KG1 (cell line): ENCODE results near the gene CLDN15.
"Not testable (repeated sequence)": the region's sequence is repeated elsewhere in the genome, so short reads cannot be mapped to it uniquely, and the experiment has no call there.

Source experiments
- DNase-seq: peaks from one replicate; lab custom pipeline; 2025; lab: John Stamatoyannopoulos, UW

The CLDN15 gene

DNA sequence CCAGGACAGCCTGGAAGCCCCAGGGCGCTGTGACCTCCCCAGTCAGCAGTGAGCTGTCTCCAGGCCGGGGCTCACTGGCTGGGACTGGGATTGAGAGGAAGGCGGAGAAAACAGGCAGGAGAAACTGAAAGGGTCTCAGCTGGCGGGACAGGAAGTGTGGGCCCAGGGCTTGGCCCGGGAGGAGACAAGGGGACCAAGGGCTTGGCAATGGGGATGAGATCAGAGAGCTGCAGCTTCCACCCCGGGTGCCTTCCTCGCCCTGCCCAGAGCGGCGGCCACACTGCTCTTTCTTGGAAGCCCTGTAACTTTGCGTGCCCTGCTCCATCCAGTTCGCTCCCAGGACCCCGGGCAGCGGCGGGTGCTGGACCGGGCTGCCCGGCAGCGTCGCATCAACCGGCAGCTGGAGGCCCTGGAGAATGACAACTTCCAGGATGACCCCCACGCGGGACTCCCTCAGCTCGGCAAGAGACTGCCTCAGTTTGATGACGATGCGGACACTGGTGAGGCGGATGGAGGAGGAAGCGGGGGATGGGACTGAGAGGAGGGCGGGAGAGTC is 15.2 kb downstream of the CLDN15 start:
- no peak for DNase-seq

GRCh38 chr7:101220295-101220694 is 17.3 kb downstream of the CLDN15 start:
- no peak for DNase-seq

DNA sequence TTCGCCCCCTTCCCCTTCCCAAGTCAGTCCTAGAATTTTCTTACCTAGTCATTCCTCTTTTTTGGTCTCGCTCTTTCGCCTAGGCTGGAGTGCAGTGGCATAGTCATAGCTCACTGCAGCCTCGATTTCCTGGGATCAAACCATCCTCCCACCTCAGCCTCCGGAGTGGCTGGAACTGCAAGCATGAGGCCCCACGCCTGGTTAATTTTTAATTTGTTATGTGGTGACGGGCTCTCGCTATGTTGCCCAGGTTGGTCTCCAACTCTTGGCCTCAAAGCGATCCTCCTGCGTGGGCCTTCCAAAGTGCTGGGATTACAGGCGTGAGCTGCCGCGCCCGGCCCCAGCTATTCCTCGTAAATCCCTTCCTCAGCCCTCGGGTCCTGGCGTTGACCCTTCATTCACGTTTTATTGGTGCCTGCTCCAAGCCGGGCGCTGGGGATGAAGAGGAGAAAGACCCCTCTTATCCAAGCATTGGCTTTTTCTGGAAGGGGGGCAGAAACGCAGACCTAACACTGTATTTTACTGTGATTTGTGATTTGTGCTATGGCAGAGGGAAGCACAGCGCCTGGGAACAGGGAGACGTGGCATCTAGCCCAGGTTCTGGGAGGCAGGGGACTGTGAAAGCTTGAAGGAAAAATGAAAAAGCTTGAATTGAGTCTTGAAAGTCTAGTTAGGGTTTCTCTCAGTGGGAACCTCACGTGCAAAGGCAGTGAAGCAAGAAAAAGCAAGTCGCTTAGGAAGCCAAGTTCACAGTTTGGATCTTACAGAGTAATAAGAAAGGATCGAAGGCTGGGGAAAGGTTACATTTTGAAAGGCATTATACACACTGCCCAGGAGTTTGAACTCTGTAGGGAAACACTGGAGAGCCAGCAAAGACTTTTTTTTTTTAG is 19.1 kb downstream of the CLDN15 start:
- DNase-seq = no peak

DNA sequence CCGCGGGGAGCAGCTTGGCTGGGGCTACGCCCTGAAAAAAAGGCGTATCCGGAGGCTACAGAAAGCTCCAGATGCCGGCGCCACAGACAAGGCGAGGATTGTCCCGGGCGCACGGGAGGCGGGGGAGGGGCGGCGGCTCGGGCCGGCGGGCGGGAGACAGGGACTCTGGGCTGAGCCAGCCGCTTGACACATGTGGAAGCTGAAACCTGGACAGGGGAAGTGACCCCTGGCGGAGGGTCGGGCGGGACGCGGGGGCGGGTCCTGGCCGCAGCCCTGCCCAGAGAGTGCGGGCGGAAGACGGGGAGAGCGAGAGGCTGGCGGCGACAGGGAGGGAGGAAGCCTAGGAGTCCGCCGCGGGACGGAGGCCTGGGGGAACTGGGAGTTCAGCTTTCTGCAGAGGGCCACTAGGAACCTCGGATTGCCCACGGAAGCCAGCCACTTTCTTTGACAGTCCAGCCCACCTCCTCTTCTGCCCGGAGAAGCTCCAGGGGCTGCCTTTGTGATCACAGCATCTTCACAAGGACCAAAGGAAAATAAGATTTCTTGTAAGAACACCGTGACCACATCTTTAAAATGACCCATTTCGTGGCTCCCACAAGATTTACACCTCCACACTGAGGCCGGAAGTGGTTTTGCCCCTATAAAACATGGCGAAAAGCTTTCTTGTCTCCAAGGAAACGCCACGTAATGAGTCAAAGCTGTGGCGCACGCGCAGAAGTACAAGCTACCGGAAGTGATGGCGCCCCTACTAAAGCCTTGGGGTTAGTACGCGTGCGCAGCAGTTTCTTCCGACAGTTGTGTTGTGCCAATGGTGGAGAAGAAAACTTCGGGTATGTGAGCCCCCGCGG is 20.0 kb downstream of the CLDN15 start, which contains the start of the genes PLOD3 and ZNHIT1:
Gene PLOD3, minus strand, starts transcription at position 194 of the 848 bp plus-strand sequence. CDS start 307 bp downstream, outside the sequence.
Gene ZNHIT1, plus strand, starts transcription at position 778 of the 848 bp plus-strand sequence. Its CDS starts 31 bp downstream, at position 809.
- peak; percentile 78 for DNase-seq

DNA sequence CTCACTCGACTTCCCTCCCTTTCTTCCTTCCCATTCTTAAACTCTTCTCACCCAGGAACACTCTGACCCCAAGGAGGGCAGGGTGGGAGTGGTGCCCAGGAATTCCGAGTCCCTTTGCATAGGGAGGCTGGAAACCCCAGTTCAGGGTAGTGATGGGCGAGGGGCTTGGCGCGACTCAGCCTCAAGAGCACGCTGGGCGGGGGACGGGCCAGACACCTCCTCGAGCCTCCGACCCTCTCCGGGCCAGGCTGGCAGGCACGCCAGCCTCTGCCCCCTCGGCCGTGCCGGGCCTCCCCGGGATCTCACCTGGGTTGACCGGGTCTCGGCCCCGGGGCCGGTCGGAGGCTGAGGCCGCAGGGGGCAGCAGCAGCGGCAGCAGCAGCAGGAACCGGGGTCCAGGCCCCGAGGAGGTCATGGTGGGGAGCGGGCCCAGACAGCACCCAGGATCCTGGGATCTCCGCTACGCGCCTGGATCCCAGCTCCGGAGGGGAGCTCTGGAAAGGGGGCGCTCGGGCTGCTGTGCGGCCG is 20.7 kb downstream of the CLDN15 start:
- DNase-seq = no peak

- DNase-seq = no peak
These were observed 21.4 kb downstream of the CLDN15 start for GRCh38 chr7:101216001-101216859.

- DNase-seq = no peak
These were observed 25.6 kb downstream of the CLDN15 start for GRCh38 chr7:101212014-101212413.

DNA sequence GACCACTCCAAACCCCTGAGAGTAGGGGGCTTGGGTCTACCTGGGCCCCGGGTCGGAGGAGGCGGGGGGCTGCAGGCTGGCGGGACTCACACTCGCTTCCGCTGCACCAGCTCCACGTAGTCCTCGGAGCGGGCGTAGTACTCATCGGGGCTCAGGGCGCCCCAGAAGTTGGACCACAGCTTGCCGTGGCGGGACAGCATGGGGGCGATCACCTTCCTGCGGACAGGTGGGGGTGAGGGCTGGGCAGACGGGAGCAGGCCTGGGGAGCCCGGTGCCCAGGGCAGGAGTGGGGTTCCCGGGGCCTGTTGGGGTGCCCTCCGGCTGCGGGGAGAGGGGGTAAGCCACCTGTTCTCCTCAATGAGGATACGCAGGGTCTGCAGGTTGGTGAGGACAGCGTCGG is 26.1 kb downstream of the CLDN15 start:
- no peak for DNase-seq

DNA sequence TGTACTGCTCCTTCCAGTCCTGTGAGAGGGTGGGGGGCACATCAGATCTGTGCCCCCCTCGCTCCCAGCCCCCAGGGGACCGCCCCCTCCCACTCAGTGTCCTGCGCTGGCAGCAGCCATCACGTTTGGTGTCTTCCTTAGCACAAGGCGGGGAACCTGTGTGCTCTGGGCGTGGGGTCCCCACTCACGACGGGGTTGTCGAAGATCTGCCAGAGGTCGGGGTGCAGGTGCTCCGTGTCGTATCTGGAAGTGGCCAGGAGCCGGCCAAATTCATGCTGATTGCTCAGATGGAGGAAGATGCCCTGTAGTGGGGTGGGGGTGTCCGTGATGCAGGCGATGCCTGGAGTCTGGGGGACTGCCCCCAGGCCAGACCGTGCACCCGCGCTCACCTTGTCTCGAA is 27.5 kb downstream of the CLDN15 start:
- DNase-seq = no peak

GRCh38 chr7:101208794-101209193 is 28.8 kb downstream of the CLDN15 start:
- no peak for DNase-seq

DNA sequence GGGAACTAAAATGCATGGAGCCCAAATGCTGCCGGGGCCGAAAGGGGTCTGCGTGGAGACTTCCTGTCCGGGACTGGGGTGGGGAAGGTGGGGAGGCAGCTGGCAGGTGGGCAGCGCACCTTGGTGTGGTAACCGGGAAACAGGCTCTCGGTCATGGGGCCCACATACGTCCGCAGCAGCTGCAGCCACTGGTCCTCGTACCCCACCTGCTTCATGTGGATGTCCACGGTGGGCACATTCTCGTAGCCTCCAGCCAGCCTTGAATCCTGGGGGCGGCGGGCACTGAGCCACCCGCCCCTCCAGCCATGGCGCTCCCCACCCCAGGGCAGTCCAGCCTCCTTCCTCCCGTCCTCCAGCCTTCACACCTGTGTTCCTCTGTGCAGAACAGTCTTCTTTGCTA is 30.1 kb downstream of the CLDN15 start:
- DNase-seq = no peak

- no peak for DNase-seq
These were observed 30.9 kb downstream of the CLDN15 start for GRCh38 chr7:101206665-101207042.

- no peak for DNase-seq
These were observed 31.5 kb downstream of the CLDN15 start for GRCh38 chr7:101205901-101206664.

- not testable (repeated sequence) for DNase-seq
These were observed 33.6 kb downstream of the CLDN15 start for GRCh38 chr7:101203740-101204738.

DNA sequence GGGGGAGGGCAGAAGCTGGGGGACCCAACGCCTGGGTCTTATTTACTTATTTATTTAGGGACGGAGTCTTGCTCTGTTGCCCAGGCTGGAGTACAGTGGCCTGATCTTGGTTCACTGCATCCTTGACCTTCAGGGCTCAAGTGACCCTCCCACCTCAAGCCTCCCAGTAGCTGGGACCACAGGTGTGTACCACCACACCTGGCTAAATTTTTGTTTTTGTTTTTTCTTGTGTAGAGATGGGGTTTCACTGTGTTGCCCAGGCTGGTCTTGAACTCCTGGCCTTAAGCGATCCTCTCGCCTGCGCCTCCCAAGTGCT is 35.0 kb downstream of the CLDN15 start:
- DNase-seq = no peak

GRCh38 chr7:101201695-101202602 is 35.7 kb downstream of the CLDN15 start:
- no peak for DNase-seq

DNA sequence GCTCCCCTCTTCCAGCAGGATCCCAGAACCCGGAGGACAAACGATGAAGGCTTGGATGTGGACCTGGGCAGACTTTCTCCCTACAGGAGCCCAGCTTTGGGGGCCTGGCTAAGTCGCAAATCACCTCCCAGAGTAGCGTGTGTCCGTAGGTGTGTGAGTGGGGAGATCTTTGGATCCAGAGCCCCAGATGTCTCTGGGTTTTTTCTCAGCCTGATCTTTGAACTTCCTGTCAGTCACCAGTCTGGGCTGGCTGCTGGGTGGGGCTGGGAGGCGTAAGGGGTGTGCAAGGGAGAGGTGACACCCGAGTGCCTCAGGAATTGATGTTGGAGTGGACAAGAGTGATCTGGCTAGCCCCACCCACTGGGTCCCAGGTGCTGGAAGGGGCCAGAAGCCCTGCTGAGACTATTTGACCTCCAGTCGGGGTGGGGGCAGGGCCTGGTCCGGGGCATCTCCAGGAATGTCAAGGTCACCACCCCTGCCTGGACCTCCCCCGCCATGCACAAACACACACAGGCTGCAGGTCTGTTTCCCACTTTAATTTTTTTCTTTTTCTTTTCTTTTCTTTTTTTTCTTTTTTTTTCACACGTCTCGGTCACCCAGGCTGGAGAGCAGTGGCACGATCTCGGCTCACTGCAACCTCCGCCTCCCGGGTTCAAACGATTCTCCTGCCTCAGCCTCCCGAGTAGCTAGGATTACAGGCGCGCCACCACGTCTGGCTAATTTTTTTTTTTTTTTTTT is 36.6 kb downstream of the CLDN15 start, which contains the start of gene MOGAT3:
Gene MOGAT3, minus strand, starts transcription at position 175 of the 738 bp plus-strand sequence. CDS start 182 bp downstream, outside the sequence.
- DNase-seq = no peak
